ENCODE measurements around the gene ERC1.

Gene ERC1

DNA sequence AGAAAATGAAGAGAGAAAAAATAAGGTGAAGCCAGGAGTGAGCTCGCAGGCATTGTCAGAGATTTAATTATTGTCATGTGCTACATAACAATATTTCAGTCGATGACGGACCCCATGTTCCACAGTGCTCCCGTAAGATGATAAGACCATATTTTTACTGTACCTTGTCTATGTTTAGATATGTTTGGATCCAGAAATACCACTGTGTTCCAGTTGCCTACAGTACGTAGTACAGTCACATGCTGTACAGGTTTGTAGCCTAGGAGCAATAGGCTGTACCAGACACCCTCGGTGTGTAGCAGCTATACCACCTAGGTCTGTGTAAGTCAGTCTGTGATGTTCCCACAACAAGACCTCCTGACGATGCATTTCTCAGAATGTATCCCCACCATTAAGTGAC lies 465.9 kb downstream of the ERC1 start:
- H3K4me3 ChIP-seq (ENCODE audit: low read depth, low read length): no peak overlapping the region
- H3K4me1 ChIP-seq (ENCODE audit: control insufficient read depth, insufficient read depth, low read length): no peaks in the 10 kb centered on the region
- POLR2A ChIA-PET: no interaction called here
- CTCF ChIA-PET: no interaction called here
- H3K9me3 ChIP-seq (ENCODE audit: control insufficient read depth, insufficient read depth, low read depth, low read length): no peaks in the 10 kb centered on the region
- no peak for TF ChIP-seq ZSCAN4 (tag by site-specific recombination; IDR thresholded peaks at IDR 0.05)
- no peak overlapping the region for H3K27ac ChIP-seq (ENCODE audit: extremely low read depth, low read depth, low read length)
- no peaks in the 10 kb centered on the region for H3K36me3 ChIP-seq (ENCODE audit: control insufficient read depth in 2 of 2, insufficient read depth in 1 of 2, low read length in 2 of 2)

GRCh38 chr12:1457901-1458300 lies 466.9 kb downstream of the ERC1 start:
- Histone ChIP-seq H3K27ac (ENCODE audit: extremely low read depth, low read depth, low read length) (no peak overlapping the region), H3K9me3 (ENCODE audit: control insufficient read depth, insufficient read depth, low read depth, low read length) (no peaks in the 10 kb centered on the region), H3K36me3 (ENCODE audit: control insufficient read depth in 2 of 2, insufficient read depth in 1 of 2, low read length in 2 of 2) (no peaks in the 10 kb centered on the region), H3K4me3 (ENCODE audit: low read depth, low read length) (no peak overlapping the region), H3K4me1 (ENCODE audit: control insufficient read depth, insufficient read depth, low read length) (no peaks in the 10 kb centered on the region)
- POLR2A ChIA-PET: no interaction called here
- TF ChIP-seq ZNF174 (tag by site-specific recombination; IDR thresholded peaks at IDR 0.05): no peak
- no peak for TF ChIP-seq IKZF3 (tag by site-specific recombination; IDR thresholded peaks at IDR 0.05)
- TF ChIP-seq OVOL3 (tag by site-specific recombination; IDR thresholded peaks at IDR 0.05): no peak
- TF ChIP-seq SALL2 (tag by site-specific recombination; IDR thresholded peaks at IDR 0.05; ENCODE audit: borderline replicate concordance): no peak
- no peak for TF ChIP-seq PATZ1 (tag by site-specific recombination; IDR thresholded peaks at IDR 0.05)
- TF ChIP-seq BCL6B (tag by site-specific recombination; IDR thresholded peaks at IDR 0.05): no peak
- no peak for TF ChIP-seq ZNF24 (tag by site-specific recombination; IDR thresholded peaks at IDR 0.05)
- TF ChIP-seq, protein P1, sequence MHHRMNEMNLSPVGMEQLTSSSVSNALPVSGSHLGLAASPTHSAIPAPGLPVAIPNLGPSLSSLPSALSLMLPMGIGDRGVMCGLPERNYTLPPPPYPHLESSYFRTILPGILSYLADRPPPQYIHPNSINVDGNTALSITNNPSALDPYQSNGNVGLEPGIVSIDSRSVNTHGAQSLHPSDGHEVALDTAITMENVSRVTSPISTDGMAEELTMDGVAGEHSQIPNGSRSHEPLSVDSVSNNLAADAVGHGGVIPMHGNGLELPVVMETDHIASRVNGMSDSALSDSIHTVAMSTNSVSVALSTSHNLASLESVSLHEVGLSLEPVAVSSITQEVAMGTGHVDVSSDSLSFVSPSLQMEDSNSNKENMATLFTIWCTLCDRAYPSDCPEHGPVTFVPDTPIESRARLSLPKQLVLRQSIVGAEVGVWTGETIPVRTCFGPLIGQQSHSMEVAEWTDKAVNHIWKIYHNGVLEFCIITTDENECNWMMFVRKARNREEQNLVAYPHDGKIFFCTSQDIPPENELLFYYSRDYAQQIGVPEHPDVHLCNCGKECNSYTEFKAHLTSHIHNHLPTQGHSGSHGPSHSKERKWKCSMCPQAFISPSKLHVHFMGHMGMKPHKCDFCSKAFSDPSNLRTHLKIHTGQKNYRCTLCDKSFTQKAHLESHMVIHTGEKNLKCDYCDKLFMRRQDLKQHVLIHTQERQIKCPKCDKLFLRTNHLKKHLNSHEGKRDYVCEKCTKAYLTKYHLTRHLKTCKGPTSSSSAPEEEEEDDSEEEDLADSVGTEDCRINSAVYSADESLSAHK (tag by site-specific recombination; IDR thresholded peaks at IDR 0.05): no peak
- no peak for TF ChIP-seq PRDM6 (tag by site-specific recombination; IDR thresholded peaks at IDR 0.05)
- CTCF ChIA-PET: interaction anchor here (0.9 kb wide), 1 partner anchor 122 kb away, joined by 4 read pairs; no protein-coding TSS in a partner anchor

- ChIA-PET CTCF (interaction anchor here (0.7 kb wide), 1 partner anchor 124 kb away, joined by 3 read pairs; no protein-coding TSS in a partner anchor), POLR2A (no interaction called here)
- Histone ChIP-seq H3K9me3 (ENCODE audit: control insufficient read depth, insufficient read depth, low read depth, low read length) (no peaks in the 10 kb centered on the region), H3K4me1 (ENCODE audit: control insufficient read depth, insufficient read depth, low read length) (no peaks in the 10 kb centered on the region), H3K4me3 (ENCODE audit: low read depth, low read length) (no peak overlapping the region), H3K36me3 (ENCODE audit: control insufficient read depth in 2 of 2, insufficient read depth in 1 of 2, low read length in 2 of 2) (no peaks in the 10 kb centered on the region), H3K27ac (ENCODE audit: extremely low read depth, low read depth, low read length) (no peak overlapping the region)
- no peak for TF ChIP-seq SP2 (tag by site-specific recombination; IDR thresholded peaks at IDR 0.05)
- no peak for TF ChIP-seq ZFP37 (tag by site-specific recombination; IDR thresholded peaks at IDR 0.05)
- TF ChIP-seq ZNF76 (tag by site-specific recombination; IDR thresholded peaks at IDR 0.05; ENCODE audit: borderline replicate concordance, low read depth): no peak
- TF ChIP-seq ZNF16 (tag by site-specific recombination; IDR thresholded peaks at IDR 0.05; ENCODE audit: low read depth): no peak
- TF ChIP-seq ZNF19 (tag by site-specific recombination; IDR thresholded peaks at IDR 0.05; ENCODE audit: low read depth): no peak
- TF ChIP-seq ZNF37A (tag by site-specific recombination; IDR thresholded peaks at IDR 0.05): no peak
- no peak for TF ChIP-seq ZSCAN23 (tag by site-specific recombination; IDR thresholded peaks at IDR 0.05)
- TF ChIP-seq BCL6B (tag by site-specific recombination; IDR thresholded peaks at IDR 0.05): no peak
- TF ChIP-seq ZSCAN18 (tag by site-specific recombination; IDR thresholded peaks at IDR 0.05): no peak
- no peak for TF ChIP-seq ZNF658 (tag by site-specific recombination; IDR thresholded peaks at IDR 0.05)
- no peak for TF ChIP-seq ZNF560 (tag by site-specific recombination; IDR thresholded peaks at IDR 0.05; ENCODE audit: borderline replicate concordance)
Observed at GRCh38 chr12:1459339-1459738, 468.3 kb downstream of the ERC1 start.
